ENCODE results near the gene RASL12.
A peak's percentile ranks its signal among the peaks of the same experiment; 100 is the strongest.
"Not testable (repeated sequence)": the region's sequence is repeated elsewhere in the genome, so short reads cannot be mapped to it uniquely, and the experiment has no call there.

RASL12 gene, protein sequence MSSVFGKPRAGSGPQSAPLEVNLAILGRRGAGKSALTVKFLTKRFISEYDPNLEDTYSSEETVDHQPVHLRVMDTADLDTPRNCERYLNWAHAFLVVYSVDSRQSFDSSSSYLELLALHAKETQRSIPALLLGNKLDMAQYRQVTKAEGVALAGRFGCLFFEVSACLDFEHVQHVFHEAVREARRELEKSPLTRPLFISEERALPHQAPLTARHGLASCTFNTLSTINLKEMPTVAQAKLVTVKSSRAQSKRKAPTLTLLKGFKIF

DNA sequence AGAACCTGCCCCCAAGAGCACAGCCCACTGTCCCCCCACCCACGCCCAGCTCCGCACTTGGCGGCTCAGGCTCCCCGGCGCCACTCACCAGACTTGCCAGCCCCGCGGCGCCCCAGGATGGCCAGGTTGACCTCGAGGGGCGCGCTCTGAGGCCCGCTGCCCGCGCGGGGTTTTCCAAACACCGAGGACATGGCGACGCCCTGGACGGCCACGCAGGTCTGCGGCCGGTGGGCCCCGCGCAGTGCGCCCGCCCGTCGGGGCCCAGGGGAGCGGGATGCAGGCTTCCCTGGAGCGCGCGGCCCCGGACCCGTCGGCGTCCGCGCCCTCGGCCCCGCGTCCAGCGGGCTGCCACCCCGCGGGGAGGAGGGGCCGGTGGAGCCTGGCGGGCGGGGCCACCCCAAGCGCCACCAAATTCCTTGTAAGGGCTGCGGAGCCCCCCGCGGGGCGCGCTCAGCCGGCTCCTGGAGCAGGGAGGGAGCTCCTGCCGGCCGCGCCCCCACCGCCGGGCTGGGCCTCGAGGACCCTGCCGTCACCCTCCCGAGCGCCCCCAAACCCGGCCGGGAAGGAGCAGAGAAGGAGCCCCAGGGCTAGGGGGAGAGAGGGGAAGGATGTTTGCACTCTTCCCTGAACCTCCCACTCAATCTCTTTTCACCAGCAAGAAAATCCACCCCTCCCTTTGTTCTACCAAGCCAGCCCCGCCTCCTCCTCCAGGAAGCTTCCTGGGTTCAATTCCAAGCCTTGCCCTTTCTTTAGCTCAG lies at the start of gene RASL12:
RASL12 (minus strand) TSS at position 347 of the 758 bp plus-strand sequence; CDS start at position 191, 156 bp downstream.
- DNase-seq: no peak

- DNase-seq: no peak
Measured at GRCh38 chr15:65115542-65115941, 47.8 kb upstream of the RASL12 start.

DNA sequence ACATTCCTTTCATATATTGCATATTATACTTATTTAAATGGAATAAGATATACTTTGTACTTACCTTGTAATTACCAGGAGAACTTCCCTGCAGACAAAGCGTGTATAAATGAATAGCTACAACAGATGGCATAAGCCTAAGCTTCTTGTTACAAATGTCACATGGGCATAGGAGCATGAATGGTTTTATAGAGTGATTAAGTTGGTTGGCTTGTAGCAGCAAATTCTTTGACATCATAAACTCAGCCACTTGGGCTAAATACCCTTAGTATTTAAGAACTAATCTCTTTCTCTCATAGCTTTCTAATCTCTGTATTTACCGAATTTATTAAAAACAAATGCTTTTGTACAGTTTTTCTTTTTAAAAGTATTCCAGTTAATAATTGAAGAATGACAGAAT lies 47.3 kb upstream of the RASL12 start, which contains the start of gene UBAP1L:
UBAP1L (minus strand) TSS at position 115 of the 400 bp plus-strand sequence. CDS start 8,985 bp downstream, outside the sequence.
- DNase-seq: no peak

DNA sequence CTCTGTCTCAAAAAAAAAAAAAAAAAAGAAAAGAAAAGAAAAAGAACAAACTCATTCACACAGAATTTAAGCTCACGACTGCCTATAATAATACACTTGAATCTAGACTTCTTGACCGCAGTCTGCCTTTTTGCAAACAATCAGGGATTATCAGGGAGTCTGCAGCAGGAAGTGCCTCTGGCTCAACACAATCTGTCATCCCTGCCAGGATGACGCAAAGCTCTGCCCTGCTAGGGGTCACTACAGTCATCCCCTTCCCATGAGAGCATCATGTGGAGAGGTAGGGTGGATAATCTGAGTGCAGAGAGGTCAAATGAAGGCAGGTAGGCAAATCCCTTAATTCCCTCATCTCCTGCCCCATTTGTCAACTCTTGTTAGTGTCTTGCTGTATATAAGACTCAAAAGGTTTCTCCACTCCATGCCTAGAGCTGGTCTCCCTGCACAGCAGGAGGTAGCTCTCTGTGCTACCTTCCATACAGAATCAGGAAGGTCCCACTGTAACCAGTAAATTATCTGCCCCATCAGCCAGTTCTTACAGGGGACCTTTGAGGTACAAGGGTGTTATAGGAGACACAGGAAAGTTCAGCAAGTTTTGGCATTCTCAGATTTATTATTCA lies 43.0 kb upstream of the RASL12 start:
- no peak for DNase-seq

DNA sequence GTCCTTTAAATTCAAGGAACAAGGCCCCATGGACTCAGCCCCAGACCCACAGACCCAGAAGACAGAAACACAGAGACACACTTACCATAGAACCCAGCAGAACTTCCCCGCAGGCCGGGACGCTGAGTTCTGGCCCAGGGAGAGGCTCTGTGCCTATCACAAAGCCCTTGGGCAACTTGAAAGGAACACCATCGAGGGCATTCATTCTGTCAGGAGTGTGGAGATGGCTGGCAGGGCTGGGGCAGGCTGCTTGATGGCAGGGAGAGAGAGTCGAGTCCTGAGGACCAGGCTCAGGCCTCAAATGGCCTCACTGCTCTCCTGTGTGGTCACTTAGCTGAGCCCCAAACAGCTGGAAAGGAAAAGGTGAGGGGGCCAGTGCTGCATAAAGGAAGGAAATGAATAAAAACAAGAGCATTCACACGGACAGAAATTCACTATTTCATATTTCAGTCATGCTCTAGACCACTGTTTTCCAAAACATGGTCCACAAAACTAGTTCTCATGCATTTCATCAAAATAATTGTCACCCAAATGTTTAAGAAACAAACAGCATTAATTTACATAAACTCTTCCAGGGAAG lies 38.3 kb upstream of the RASL12 start:
- DNase-seq: no peak

DNA sequence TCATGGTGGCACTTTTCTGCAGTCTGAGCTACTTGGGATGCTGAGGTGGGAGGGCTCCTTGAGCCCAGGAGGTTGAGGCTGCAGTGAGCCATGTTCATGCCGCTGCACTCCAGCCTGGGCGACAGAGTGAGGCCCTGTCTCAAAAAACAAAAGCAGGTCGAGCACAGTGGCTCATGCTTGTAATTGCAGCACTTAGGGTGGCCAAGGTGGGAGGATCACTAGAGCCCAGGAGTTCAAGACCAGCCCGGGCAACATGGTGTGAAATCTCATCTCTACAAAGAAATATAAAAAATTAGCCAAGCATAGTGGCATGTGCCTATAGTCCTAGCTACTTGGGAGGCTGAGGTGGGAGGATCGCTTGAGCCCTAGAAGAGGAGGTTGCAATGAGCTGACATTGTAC lies 37.2 kb upstream of the RASL12 start:
- DNase-seq: no peak

DNA sequence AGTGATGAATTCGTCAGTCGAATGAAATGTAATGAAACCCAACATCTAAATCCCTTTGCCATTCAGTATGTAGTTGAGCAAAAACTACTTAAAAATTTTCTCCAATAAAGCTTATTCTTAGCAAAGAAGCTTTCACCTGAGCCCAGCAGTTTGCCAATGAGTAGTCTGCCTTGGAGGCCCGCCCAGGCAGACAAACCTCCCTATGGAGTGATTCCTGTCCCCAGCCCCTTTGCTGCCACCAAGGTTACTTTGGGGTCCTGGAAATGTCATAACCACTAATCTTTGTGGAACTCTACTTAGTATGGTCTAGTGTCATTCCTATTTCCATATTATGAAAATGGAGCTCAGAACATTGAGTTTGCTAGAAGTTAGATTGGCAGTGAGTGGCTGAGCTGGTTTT lies 35.1 kb upstream of the RASL12 start:
- DNase-seq: no peak

GRCh38 chr15:65101891-65102708 lies 34.3 kb upstream of the RASL12 start:
- DNase-seq: no peak

DNA sequence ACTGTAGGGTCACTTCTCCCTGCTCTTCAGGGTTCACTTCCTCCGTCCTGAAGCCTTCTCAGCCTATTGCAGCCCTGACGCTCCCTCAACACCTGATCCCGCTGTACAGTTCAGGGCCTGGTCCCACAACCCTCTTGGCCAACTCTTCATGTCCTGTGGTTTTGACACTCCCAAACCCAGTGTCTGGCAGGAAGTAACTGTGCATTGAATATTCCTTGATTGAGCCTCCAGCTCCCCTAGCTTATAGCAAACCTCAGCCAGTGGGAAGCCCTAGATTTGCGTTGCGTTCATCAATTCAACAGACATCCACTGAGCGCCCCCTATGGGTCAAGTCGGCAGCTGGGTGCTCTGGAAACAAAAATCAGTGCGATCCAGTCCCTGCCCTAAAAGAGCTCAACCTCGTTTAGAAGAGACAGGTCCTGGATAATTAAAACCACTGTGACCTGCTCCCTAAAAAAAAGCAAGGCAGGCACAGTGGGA lies 33.7 kb upstream of the RASL12 start:
- peak; percentile 3 to 16 for DNase-seq

GRCh38 chr15:65100442-65100841 lies 32.7 kb upstream of the RASL12 start:
- no peak for DNase-seq

GRCh38 chr15:65099801-65100200 lies 32.0 kb upstream of the RASL12 start:
- DNase-seq: not testable (repeated sequence)

DNA sequence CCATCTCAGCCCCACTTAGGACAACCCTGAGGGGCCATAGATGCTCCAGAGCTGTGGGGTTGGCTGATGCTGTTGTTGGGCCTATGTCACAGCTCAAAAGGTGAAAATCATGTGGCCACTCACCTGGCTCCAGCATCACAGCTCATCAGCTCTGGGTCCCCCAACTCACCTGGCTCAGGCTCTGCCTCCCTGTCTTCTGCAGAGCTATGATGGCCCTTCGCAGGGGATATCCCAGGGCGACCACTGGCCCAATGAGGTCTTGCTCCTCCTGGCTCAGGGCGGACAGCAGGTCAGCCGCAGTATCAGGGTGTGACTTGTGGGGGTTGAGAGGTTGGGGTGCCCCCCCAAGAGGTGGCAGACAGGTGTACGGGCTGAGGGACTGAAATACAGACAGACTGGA lies 31.5 kb upstream of the RASL12 start:
- no peak for DNase-seq

GRCh38 chr15:65097651-65098263 lies 30.0 kb upstream of the RASL12 start:
- no peak for DNase-seq

GRCh38 chr15:65096481-65097385 lies 28.9 kb upstream of the RASL12 start:
- no peak for DNase-seq

- DNase-seq: no peak
Measured at GRCh38 chr15:65095747-65096104, 27.9 kb upstream of the RASL12 start.

DNA sequence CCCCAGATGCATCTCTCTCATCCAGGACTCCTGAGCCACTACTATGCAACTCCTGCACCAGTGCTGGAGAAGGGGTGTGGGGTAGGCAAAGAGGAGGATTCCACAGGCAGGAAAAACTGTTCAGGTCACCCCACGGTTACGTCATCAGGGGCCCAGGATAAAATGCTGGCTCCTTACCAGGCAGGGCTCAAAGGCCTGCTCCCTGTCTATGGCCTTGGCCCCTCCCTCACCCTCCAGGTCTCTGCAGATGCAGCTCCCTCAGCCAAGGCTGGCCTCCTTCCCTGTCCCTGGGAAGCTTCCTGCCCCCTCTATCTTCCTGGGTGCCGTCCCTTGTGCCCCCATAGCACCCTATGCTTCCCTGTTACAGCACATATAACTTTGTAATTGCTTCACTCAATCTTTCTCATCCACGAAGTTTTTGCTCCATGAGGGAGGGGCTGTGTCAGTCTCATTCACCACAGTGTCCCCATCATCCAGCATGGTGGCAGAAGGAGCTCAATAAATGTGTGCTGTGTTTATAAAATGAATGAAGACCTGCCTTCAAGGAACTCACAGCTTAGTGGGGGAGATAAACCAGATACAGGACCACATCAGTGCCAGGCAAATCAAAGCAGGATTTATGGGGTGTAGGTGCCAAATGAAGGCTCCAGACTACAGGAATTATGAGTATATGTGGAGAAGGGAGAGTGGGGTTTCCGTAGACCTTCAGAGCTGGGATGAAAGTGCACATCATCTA lies 27.4 kb upstream of the RASL12 start:
- DNase-seq: no peak

GRCh38 chr15:65094294-65094995 lies 26.7 kb upstream of the RASL12 start:
- no peak for DNase-seq

- not testable (repeated sequence) for DNase-seq
Measured at GRCh38 chr15:65093793-65094170, 26.0 kb upstream of the RASL12 start.

All from AML-193 (cell line).